Peyer's patch (tissue), 4 donors: ENCODE results near the gene ACAP2. TPM values are rescaled to one million over a fixed set of nuclear protein-coding genes. Genes with fewer than 3 reads are reported as not detected.

Source experiments
- DNase-seq, 3 donors: peaks; one replicate each; pipeline ENCODE4 v3.0.0-alpha.2; 2017 to 2019
- H3K27ac ChIP-seq, 4 donors: fragments of 200-600 bp; sonication (generic); one replicate each; pipeline ENCODE4 v1.5.1; 2016 to 2019
- H3K27me3 ChIP-seq, 2 donors: fragments of 200-600 bp; sonication (generic); one replicate each; pipeline ENCODE4 v1.5.1; 2019
- H3K36me3 ChIP-seq, 3 donors: fragments of 200-600 bp; sonication (generic); one replicate each; pipeline ENCODE4 v1.5.1; 2016 to 2019
- H3K4me1 ChIP-seq, 4 donors: fragments of 200-600 bp; sonication (generic); one replicate each; pipeline ENCODE4 v1.5.1; 2016 to 2019
- H3K4me3 ChIP-seq, 4 donors: fragments of 200-600 bp; sonication (generic); 1 replicate in 3 of 4; 2 replicates in 1 of 4; pipeline ENCODE4 v1.5.1; 2016 to 2019; ENCODE audit warnings: mild to moderate bottlenecking in 1 of 4
- H3K9me3 ChIP-seq, 4 donors: fragments of 200-600 bp; sonication (generic); one replicate each; pipeline ENCODE4 v1.5.1; 2016 to 2019; ENCODE audit warnings: mild to moderate bottlenecking in 1 of 4
- POLR2A ChIP-seq, 2 donors: fragments of 450-650 bp; IDR thresholded peaks; one replicate each; pipeline ENCODE4 v1.5.1; 2017; ENCODE audit warnings: antibody characterized with exemption in 2 of 2, mild to moderate bottlenecking in 2 of 2, moderate library complexity in 2 of 2
- total RNA-seq, 4 donors: library from RNA; depleted of rRNA; stranded (reverse); fragments of >200 nt; gene quantifications; one replicate each; pipeline ENCODE4 v1.1.0, GENCODE V29; 2016
- TF ChIP-seq, protein P1 (sequence below), 6 experiments: fragments of 450-650 bp in 4 of 6; fragments of 200-600 bp in 2 of 6; sonication (generic) in 1 of 6; IDR thresholded peaks; one replicate each; pipeline ENCODE4 v1.5.1; 2017 to 2019; ENCODE audit warnings: antibody characterized with exemption in 6 of 6, mild to moderate bottlenecking in 3 of 6, moderate library complexity in 1 of 6

ACAP2 gene
- total RNA-seq, 4 donors from 2014 or later, result 63.7 to 96.6 (median 65.9) TPM

DNA sequence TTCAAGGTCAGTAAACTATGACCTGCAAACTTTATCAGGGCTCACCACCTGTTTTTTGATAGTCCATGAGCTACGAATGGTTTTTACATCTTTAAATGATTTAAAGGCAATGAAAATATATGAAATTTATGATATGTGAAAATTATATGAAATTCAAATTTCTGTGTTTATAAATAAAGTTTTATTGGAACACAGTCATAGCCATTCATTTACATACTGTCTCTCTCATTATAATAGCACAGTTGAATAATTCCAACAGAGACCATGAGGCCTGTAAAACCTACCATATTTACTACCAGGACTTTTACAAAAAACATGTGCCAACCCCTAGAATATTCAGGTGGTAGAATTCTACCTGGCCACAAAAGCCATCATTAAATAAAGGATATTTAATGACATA is 107.9 kb downstream of the ACAP2 start:
- H3K36me3 ChIP-seq, result peaks cover 0 to 32% (median 0%) of the 10 kb centered on the region in 3 donors
- H3K4me3 ChIP-seq, result no peak overlapping the region
- no peak for TF ChIP-seq POLR2A (IDR thresholded peaks at IDR 0.05)
- TF ChIP-seq, protein P1, sequence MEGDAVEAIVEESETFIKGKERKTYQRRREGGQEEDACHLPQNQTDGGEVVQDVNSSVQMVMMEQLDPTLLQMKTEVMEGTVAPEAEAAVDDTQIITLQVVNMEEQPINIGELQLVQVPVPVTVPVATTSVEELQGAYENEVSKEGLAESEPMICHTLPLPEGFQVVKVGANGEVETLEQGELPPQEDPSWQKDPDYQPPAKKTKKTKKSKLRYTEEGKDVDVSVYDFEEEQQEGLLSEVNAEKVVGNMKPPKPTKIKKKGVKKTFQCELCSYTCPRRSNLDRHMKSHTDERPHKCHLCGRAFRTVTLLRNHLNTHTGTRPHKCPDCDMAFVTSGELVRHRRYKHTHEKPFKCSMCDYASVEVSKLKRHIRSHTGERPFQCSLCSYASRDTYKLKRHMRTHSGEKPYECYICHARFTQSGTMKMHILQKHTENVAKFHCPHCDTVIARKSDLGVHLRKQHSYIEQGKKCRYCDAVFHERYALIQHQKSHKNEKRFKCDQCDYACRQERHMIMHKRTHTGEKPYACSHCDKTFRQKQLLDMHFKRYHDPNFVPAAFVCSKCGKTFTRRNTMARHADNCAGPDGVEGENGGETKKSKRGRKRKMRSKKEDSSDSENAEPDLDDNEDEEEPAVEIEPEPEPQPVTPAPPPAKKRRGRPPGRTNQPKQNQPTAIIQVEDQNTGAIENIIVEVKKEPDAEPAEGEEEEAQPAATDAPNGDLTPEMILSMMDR (IDR thresholded peaks at IDR 0.05), result no peak
- no peaks in the 10 kb centered on the region for H3K4me1 ChIP-seq
- H3K27me3 ChIP-seq, result no peaks in the 10 kb centered on the region
- no peak overlapping the region for H3K27ac ChIP-seq
- no peak for DNase-seq
- H3K9me3 ChIP-seq, result no peaks in the 10 kb centered on the region

GRCh38 chr3:195319060-195319459 is 123.8 kb downstream of the ACAP2 start:
- DNase-seq, result no peak
- Histone ChIP-seq H3K9me3 (peaks cover 0 to 7% (median 2%) of the 10 kb centered on the region in 4 donors), H3K27ac (no peak overlapping the region), H3K36me3 (peaks cover 0 to 39% (median 0%) of the 10 kb centered on the region in 3 donors), H3K4me3 (no peak overlapping the region), H3K4me1 (no peaks in the 10 kb centered on the region), H3K27me3 (no peaks in the 10 kb centered on the region)
- TF ChIP-seq, protein P1 (IDR thresholded peaks at IDR 0.05), result no peak
- no peak for TF ChIP-seq POLR2A (IDR thresholded peaks at IDR 0.05)

DNA sequence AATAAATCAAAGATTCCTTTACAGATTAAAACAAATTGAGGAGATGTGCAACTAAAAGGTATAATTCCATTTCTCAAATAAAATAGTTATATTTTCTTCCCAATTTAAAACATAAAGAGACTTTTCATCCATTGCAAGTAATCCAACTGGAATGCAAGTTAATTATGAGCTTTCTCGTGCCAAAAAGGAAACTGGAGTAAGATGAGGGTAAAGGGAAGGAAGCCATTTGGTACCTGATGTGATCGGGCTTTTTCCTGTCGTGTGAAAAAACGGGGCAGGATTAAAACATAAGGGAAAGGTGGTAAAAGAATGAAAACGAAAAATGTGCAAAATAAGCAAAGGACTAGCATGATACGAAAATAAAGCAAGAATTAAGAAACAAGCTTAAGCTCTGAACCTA is 130.1 kb downstream of the ACAP2 start:
- H3K27me3 ChIP-seq, result no peaks in the 10 kb centered on the region
- no peaks in the 10 kb centered on the region for H3K4me1 ChIP-seq
- no peak for DNase-seq
- H3K4me3 ChIP-seq, result no peak overlapping the region
- no peaks in the 10 kb centered on the region for H3K9me3 ChIP-seq
- no peak overlapping the region for H3K27ac ChIP-seq
- peaks cover 0 to 8% (median 0%) of the 10 kb centered on the region in 3 donors for H3K36me3 ChIP-seq
- TF ChIP-seq POLR2A (IDR thresholded peaks at IDR 0.05), result no peak
- TF ChIP-seq, protein P1 (IDR thresholded peaks at IDR 0.05), result no peak

DNA sequence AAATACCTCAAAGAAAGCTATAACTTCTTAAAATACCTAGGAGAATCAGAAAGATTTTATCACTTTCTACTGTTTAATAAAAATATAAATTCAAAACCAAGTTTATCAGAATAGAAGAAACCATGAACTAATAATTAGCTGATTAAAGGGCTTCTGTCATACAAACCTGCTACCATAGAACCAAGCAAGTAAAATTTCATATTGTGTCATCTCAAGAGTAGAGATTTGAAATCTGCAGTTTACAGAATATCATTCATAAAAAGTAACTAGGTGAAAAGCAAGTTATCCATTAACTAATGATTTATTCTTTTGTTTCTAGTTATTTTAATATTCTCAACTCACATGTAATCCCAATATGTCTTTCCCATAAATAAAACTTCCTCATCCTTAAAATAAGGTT is 135.1 kb downstream of the ACAP2 start:
- peaks cover 0 to 8% (median 0%) of the 10 kb centered on the region in 3 donors for H3K36me3 ChIP-seq
- no peak overlapping the region for H3K27ac ChIP-seq
- H3K4me1 ChIP-seq, result no peaks in the 10 kb centered on the region
- no peaks in the 10 kb centered on the region for H3K27me3 ChIP-seq
- DNase-seq, result no peak
- H3K9me3 ChIP-seq, result no peaks in the 10 kb centered on the region
- TF ChIP-seq, protein P1 (IDR thresholded peaks at IDR 0.05), result no peak
- no peak for TF ChIP-seq POLR2A (IDR thresholded peaks at IDR 0.05)
- H3K4me3 ChIP-seq, result no peak overlapping the region

- H3K4me1 ChIP-seq, result no peaks in the 10 kb centered on the region
- H3K27me3 ChIP-seq, result no peaks in the 10 kb centered on the region
- no peak for TF ChIP-seq POLR2A (IDR thresholded peaks at IDR 0.05)
- TF ChIP-seq, protein P1 (IDR thresholded peaks at IDR 0.05), result no peak
- peaks cover 0 to 14% (median 0%) of the 10 kb centered on the region in 3 donors for H3K36me3 ChIP-seq
- H3K9me3 ChIP-seq, result no peaks in the 10 kb centered on the region
- H3K4me3 ChIP-seq, result no peak overlapping the region
- H3K27ac ChIP-seq, result no peak overlapping the region
- DNase-seq, result no peak
Measured at GRCh38 chr3:195306369-195306768, 136.5 kb downstream of the ACAP2 start.

GRCh38 chr3:195302431-195302830 is 140.4 kb downstream of the ACAP2 start:
- Histone ChIP-seq H3K27ac (no peak overlapping the region), H3K4me3 (no peak overlapping the region), H3K4me1 (no peaks in the 10 kb centered on the region), H3K36me3 (peaks cover 0 to 33% (median 0%) of the 10 kb centered on the region in 3 donors), H3K9me3 (no peaks in the 10 kb centered on the region), H3K27me3 (no peaks in the 10 kb centered on the region)
- no peak for TF ChIP-seq POLR2A (IDR thresholded peaks at IDR 0.05)
- TF ChIP-seq, protein P1 (IDR thresholded peaks at IDR 0.05), result no peak
- DNase-seq, result no peak
